GM18498 (cell line): ENCODE data around the gene TMPRSS3.

ENCODE experiments used
- ATAC-seq: cut with Tn5 transposase; IDR thresholded peaks from one replicate; pipeline ENCODE4 v1.9.1; 2021; ENCODE audit warnings: mild to moderate bottlenecking, moderate library complexity; ENCODE audit not compliant: unreplicated experiment

Gene TMPRSS3

GRCh38 chr21:42338729-42339715, 56.8 kb downstream of the TMPRSS3 start:
- no peak for ATAC-seq

DNA sequence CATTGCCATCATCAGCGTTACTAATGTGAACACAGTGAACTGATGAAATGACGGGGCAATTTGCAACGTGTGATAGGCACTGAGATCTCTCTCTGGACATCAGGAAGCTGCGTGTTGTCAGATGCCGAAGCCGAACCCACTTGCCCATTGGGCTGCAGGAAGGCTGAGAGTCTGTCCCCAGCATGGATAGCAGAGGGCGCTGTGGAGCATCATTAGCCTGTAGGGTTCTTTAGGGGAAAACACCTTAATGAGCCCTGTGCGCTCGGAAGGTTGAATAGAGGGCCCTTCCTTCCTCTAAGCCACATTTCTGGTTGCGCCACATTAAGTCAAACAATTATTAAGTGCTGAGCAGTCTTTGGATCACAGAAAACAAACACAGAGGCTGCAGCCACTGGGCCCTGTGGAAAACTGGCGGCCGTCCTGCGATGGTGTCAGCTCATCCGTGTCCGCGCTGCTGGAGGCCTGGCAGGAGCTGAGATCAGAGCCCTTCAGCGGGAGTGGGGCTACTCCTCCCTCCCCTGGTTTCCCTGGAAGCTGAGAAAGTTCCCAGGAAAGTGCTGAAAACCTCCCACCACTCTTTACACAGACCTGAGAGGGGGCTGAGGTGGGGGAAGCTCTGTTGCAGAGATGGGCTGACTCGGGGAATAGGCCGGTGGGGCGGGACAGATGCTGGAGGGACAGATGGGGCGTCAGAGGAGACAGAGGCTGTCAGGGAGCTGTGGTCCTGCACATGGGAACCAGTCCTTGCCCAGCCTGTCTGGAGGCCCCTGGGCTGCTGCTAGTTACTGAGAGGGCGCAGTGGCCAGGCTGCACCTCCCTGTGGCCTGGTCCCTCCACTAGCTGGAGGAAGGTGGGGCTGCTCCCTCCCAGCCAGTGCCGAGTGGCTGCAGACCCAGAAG, 57.8 kb downstream of the TMPRSS3 start:
- no peak for ATAC-seq

DNA sequence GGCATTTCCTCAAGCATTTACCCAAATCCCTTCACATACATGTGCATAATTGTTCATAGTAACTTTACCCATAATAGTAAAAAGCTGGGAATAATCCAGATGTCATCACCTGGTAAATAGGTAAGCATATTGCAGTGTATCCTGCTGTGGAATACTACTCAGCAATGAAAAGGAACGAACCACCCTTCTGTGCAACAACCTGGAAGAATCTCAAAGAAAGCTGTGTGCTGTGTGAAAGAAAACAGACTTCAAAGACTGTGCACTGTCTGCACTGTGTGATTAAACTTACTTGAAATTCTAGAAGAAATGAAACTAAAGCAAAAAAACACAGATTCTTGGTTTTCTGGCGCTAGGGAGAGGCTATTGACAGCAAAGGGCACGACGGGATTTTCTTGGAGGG, 58.6 kb downstream of the TMPRSS3 start:
- ATAC-seq, result no peak

DNA sequence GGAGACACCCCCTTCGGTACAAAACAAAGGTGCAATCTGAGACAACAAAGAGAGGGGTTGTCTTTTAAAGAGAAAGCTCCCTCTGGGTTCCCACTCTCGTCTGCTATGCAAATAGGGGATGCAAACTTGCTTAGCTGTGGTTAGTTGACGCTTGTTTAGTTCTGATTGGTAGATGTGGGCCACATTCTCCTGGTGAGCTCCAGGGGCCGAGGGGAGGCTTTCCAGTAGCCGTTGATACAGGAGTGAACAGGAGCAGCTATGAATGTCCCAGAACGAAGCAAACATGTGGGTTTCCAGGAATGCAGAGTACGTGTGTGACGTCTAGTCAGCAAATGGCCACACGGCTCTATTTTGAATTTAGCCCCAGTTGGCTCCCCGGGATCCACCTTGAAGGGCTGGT, 59.8 kb downstream of the TMPRSS3 start:
- no peak for ATAC-seq

- ATAC-seq, result no peak
These were observed 63.1 kb downstream of the TMPRSS3 start for GRCh38 chr21:42332557-42333317.

DNA sequence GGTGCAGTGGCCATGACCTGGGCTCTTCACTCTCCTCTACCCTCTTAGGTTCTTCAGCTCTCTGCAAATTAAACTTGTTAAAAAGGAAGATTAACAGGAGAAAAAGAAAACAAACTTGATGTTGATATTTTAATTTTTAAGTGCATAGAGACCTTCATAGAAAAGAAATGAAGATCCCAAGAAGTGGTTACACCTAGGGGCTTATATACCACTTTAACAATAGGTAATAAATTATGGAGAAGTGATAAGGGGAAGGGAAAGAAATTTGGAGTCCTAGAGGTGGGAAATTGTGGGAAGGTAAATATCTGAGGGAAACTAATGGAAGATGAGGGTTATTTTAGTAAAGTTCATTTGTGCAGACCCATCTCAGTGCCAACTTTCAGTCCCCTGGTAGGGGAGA, 64.2 kb downstream of the TMPRSS3 start:
- ATAC-seq, result no peak

DNA sequence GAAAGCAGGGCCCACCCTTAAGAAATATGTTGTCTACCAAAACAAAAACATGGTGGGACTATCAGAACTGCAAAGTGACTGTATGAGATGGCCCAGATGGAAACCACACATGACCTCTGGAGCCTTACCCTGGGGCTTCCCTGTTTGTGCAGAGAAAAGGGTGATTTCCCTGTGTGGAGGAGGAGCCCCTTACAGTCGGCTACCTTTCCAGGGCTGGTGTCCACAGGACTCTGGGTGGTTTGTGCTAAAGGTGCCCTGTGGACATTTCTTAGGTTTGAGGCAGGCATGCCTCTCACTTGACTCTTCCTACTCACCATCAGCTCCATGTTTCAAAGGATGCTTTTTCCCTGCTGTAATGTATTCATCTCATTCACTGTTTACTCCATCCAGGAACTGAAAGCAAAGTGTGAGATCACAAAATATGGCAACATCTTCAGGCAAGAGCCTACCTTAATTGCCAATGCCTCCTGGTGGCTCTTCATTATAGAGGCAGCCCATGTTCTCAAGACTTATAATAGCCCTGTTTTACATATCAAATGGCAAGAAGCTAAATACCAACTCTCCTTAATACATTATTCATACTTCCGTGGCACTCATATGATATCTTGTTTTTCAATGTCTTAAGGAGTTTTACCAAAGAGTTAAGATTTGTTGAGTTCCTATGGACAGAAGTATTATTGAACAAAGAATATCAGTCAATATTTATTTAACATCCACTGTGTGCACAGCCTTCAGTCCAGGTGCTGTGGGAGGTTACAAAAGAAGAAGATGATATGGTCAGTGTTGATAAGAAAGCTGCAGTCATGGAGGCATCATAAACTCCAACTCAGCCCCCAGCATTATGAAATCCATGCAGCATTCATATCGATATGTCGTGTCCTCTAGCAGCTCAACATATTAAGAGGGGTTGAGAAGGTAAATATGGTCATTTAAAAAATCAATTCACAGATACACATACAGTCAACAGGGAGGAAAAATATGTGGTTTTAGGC, 65.2 kb downstream of the TMPRSS3 start:
- no peak for ATAC-seq

DNA sequence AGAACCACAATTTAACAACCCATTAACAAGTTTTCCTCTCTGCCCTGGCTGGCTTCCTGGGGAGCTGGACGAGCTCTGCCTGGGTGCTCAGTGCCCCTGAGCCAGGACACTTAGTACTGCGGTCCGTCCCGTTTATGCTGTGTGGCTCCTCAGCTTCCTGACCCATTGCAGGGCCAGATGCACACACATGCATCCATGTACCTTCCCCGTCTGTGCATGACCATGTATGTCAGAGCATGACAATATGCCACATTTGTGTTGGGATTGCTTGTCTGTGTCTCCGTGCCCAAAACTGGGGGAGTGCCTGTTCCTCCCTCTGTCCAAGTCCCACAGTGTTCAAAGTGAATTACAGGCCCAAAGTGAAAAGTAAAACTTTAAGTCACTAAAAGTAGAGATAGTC, 71.0 kb downstream of the TMPRSS3 start:
- ATAC-seq, result no peak
